ENCODE results near the gene ABCA1. TPM values are rescaled to one million over a fixed set of nuclear protein-coding genes. Genes with fewer than 3 reads are reported as not detected.
A peak's percentile ranks its signal among the peaks of the same experiment; 100 is the strongest.

ABCA1 gene
- total and polyA plus RNA-seq, 2 of the 13 experiments (the other 11 are each of a cell fraction or from before 2014, with no cell fraction given) = 26.8 to 63.8 TPM

- no peak for TF ChIP-seq NONO (IDR thresholded peaks at IDR 0.05)
- TF ChIP-seq NONO (CRISPR knock-in tag; conservative IDR thresholded peaks at IDR 0.05) = peak; percentile 86
- TF ChIP-seq PPARG (CRISPR knock-in tag; conservative IDR thresholded peaks at IDR 0.05) = peak; percentile 76; the same call in 1 of the 2 replicates
- peak; percentile 53 for TF ChIP-seq PHF5A (CRISPR knock-in tag; IDR thresholded peaks at IDR 0.05; ENCODE audit: low read depth, unreplicated experiment)
- TF ChIP-seq ZNF589 (CRISPR knock-in tag; conservative IDR thresholded peaks at IDR 0.05) = 0 out of 2 replicates have a peak, but pooled peaks have one; percentile 30
- peak; percentile 76; the same call in 1 of the 2 replicates for TF ChIP-seq ZFP36L1 (CRISPR knock-in tag; IDR thresholded peaks at IDR 0.05)
- TF ChIP-seq ZSCAN31 (CRISPR knock-in tag; IDR thresholded peaks at IDR 0.05; ENCODE audit: low read depth) = peak; percentile 51; the same call in 1 of the 2 replicates
- no peak for TF ChIP-seq FOXP1 (IDR thresholded peaks at IDR 0.05)
- TF ChIP-seq FOXP1 (CRISPR knock-in tag; IDR thresholded peaks at IDR 0.05) = peak; percentile 65; the same call in 1 of the 2 replicates
- peak; percentile 88 for TF ChIP-seq FOXA3 (CRISPR knock-in tag; IDR thresholded peaks at IDR 0.05)
- no peak; the same call in 1 of the 2 replicates for TF ChIP-seq BRCA1 (CRISPR knock-in tag; IDR thresholded peaks at IDR 0.05)
- TF ChIP-seq, protein P1, sequence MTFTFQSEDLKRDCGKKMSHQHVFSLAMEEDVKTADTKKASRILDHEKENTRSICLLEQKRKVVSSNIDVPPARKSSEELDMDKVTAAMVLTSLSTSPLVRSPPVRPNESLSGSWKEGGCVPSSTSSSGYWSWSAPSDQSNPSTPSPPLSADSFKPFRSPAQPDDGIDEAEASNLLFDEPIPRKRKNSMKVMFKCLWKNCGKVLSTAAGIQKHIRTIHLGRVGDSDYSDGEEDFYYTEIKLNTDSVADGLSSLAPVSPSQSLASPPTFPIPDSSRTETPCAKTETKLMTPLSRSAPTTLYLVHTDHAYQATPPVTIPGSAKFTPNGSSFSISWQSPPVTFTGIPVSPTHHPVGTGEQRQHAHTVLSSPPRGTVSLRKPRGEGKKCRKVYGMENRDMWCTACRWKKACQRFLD (CRISPR knock-in tag; IDR thresholded peaks at IDR 0.05; ENCODE audit: borderline replicate concordance) = 0 out of 2 replicates have a peak, but pooled peaks have one; percentile 15
- peak; percentile 23; the same call in 1 of the 2 replicates for TF ChIP-seq ARNT2 (CRISPR knock-in tag; IDR thresholded peaks at IDR 0.05; ENCODE audit: low read depth)
- TF ChIP-seq ZMYM3 (CRISPR knock-in tag; IDR thresholded peaks at IDR 0.05) = peak; percentile 71; the same call in 1 of the 2 replicates
- TF ChIP-seq DNMT3B (CRISPR knock-in tag; conservative IDR thresholded peaks at IDR 0.05) = peak; percentile 43; the same call in 1 of the 2 replicates
- TF ChIP-seq GATAD2A (CRISPR knock-in tag; IDR thresholded peaks at IDR 0.05) = peak; percentile 98
- TF ChIP-seq SAP130 (CRISPR knock-in tag; IDR thresholded peaks at IDR 0.05; ENCODE audit: low read depth) = peak; percentile 80
- TF ChIP-seq ZNF34 (CRISPR knock-in tag; IDR thresholded peaks at IDR 0.05; ENCODE audit: borderline replicate concordance) = no peak
- TF ChIP-seq TP53 (CRISPR knock-in tag; conservative IDR thresholded peaks at IDR 0.05) = peak; percentile 55; the same call in 1 of the 2 replicates
- TF ChIP-seq, protein P2, sequence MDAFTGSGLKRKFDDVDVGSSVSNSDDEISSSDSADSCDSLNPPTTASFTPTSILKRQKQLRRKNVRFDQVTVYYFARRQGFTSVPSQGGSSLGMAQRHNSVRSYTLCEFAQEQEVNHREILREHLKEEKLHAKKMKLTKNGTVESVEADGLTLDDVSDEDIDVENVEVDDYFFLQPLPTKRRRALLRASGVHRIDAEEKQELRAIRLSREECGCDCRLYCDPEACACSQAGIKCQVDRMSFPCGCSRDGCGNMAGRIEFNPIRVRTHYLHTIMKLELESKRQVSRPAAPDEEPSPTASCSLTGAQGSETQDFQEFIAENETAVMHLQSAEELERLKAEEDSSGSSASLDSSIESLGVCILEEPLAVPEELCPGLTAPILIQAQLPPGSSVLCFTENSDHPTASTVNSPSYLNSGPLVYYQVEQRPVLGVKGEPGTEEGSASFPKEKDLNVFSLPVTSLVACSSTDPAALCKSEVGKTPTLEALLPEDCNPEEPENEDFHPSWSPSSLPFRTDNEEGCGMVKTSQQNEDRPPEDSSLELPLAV (CRISPR knock-in tag; conservative IDR thresholded peaks at IDR 0.05; ENCODE audit: low read depth) = no peak
- no peak for TF ChIP-seq ZNF333 (CRISPR knock-in tag; IDR thresholded peaks at IDR 0.05; ENCODE audit: borderline replicate concordance)
- no peak for TF ChIP-seq PHF20 (CRISPR knock-in tag; IDR thresholded peaks at IDR 0.05)
- no peak for TF ChIP-seq ZNF530 (CRISPR knock-in tag; IDR thresholded peaks at IDR 0.05; ENCODE audit: low read depth)
- peak; percentile 64; the same call in 1 of the 2 replicates for TF ChIP-seq RXRA (CRISPR knock-in tag; IDR thresholded peaks at IDR 0.05)
- peak; percentile 93 for TF ChIP-seq HDAC1 (CRISPR knock-in tag; IDR thresholded peaks at IDR 0.05)
- TF ChIP-seq LRRFIP1 (CRISPR knock-in tag; conservative IDR thresholded peaks at IDR 0.05) = no peak
- peak; percentile 84 for TF ChIP-seq DMAP1 (CRISPR knock-in tag; IDR thresholded peaks at IDR 0.05)
Measured at GRCh38 chr9:104899759-104900247, 28.2 kb downstream of the ABCA1 start (continued).
